Lower leg skin (tissue), 4 donors: ENCODE measurements around the gene SPAAR. TPM values are rescaled to one million over a fixed set of nuclear protein-coding genes. Genes with fewer than 3 reads are reported as not detected.
"Not testable (repeated sequence)": the region's sequence is repeated elsewhere in the genome, so short reads cannot be mapped to it uniquely, and the experiment has no call there.

Experiments
- DNase-seq, 2 donors: peaks; one replicate each; pipeline ENCODE4 v3.0.0-alpha.2; 2019; ENCODE audit warnings: low spot score in 2 of 2
- H3K4me3 ChIP-seq: fragments of 200-600 bp; sonication (generic); 2 replicates; pipeline ENCODE4 v1.5.1; 2017; ENCODE audit warnings: mild to moderate bottlenecking, low read depth; ENCODE audit not compliant: poor library complexity, severe bottlenecking
- POLR2A ChIP-seq, 2 donors: fragments of 450-650 bp; IDR thresholded peaks; one replicate each; pipeline ENCODE4 v1.6.1; 2016 to 2017; ENCODE audit warnings: antibody characterized with exemption in 2 of 2, mild to moderate bottlenecking in 1 of 2, moderate library complexity in 1 of 2
- WGBS, 2 donors: methylation state at CpG; one replicate each; pipeline ENCODE4 v1.1.5; 2018; 5-methylcytosine and 5-hydroxymethylcytosine counted together
- intact Hi-C: fragments of 100-400 bp; cut with DNase I; formaldehyde crosslinking; loops from one replicate; pipeline ENCODE4 v1.15.0; 2023; ENCODE audit warnings: low total_unique reads
- total RNA-seq, 4 donors: library from RNA; depleted of rRNA; stranded (reverse); fragments of >200 nt; gene quantifications; one replicate each; pipeline ENCODE4 v1.1.0, GENCODE V29; 2016
- TF ChIP-seq, protein P1 (sequence below), 3 donors: fragments of 450-650 bp; IDR thresholded peaks; one replicate each; pipeline ENCODE4 v1.5.1; 2016; ENCODE audit warnings: antibody characterized with exemption in 3 of 3, mild to moderate bottlenecking in 3 of 3, moderate library complexity in 2 of 3

The SPAAR gene
- total RNA-seq, 4 donors from 2014 or later = 0.66 to 1.5 (median 0.95) TPM

- WGBS, 2 donors = 89% methylated on average over 34 of the region's 34 CpGs
- no peak for DNase-seq
- no peak for TF ChIP-seq POLR2A (IDR thresholded peaks at IDR 0.05)
- TF ChIP-seq, protein P1, sequence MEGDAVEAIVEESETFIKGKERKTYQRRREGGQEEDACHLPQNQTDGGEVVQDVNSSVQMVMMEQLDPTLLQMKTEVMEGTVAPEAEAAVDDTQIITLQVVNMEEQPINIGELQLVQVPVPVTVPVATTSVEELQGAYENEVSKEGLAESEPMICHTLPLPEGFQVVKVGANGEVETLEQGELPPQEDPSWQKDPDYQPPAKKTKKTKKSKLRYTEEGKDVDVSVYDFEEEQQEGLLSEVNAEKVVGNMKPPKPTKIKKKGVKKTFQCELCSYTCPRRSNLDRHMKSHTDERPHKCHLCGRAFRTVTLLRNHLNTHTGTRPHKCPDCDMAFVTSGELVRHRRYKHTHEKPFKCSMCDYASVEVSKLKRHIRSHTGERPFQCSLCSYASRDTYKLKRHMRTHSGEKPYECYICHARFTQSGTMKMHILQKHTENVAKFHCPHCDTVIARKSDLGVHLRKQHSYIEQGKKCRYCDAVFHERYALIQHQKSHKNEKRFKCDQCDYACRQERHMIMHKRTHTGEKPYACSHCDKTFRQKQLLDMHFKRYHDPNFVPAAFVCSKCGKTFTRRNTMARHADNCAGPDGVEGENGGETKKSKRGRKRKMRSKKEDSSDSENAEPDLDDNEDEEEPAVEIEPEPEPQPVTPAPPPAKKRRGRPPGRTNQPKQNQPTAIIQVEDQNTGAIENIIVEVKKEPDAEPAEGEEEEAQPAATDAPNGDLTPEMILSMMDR (IDR thresholded peaks at IDR 0.05) = no peak
- intact Hi-C loops = no loop called here
- H3K4me3 ChIP-seq = no peak overlapping the region
Observed at GRCh38 chr9:35909687-35910612, 660 bp downstream of the SPAAR start.

- intact Hi-C loops = no loop called here
- WGBS, 2 donors = 64 to 75% methylated on average over 14 of the region's 14 CpGs
- H3K4me3 ChIP-seq = no peak overlapping the region
- TF ChIP-seq POLR2A (IDR thresholded peaks at IDR 0.05) = no peak
- TF ChIP-seq, protein P1 (IDR thresholded peaks at IDR 0.05) = no peak
- DNase-seq = peak in 1 of 2 donors; percentile 84
Observed at GRCh38 chr9:35910613-35911359, 1.5 kb downstream of the SPAAR start.

DNA sequence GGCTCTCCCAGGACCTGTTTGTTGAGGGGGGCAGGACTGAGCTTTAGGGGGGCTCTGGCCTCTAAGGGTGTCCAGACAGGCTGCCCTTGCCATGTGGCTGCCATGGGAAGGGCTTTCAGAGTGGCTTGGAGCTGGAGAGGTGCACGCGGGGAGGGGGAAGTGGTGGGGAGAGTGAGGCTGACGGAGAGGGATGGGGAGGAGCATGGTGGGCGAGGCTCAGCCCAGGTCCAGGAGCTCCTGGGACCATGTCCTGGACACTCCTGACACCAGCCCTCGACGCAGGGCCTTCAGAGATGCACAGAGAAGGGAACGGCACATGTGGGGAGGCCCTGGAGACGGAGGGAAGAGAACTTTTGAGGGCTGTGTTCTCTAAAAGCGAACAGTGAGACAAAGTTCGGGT, 2.4 kb downstream of the SPAAR start:
- TF ChIP-seq POLR2A (IDR thresholded peaks at IDR 0.05) = no peak
- TF ChIP-seq, protein P1 (IDR thresholded peaks at IDR 0.05) = no peak
- intact Hi-C loops = no loop called here
- 81 to 90% methylated on average over 10 of the region's 10 CpGs for WGBS, 2 donors
- DNase-seq = peak in 1 of 2 donors; percentile 86
- no peak overlapping the region for H3K4me3 ChIP-seq

- DNase-seq = no peak
- no peak overlapping the region for H3K4me3 ChIP-seq
- TF ChIP-seq POLR2A (IDR thresholded peaks at IDR 0.05) = no peak
- TF ChIP-seq, protein P1 (IDR thresholded peaks at IDR 0.05) = no peak
- WGBS, 2 donors = 88 to 89% methylated on average over 10 of the region's 10 CpGs
- intact Hi-C loops = no loop called here
Observed at GRCh38 chr9:35912791-35913400, 3.6 kb downstream of the SPAAR start.

- H3K4me3 ChIP-seq, intact Hi-C loops, DNase-seq: not testable (repeated sequence)
Observed at GRCh38 chr9:35913429-35913828, 4.1 kb downstream of the SPAAR start.
